ENCODE measurements around the gene TIGD3. TPM values are rescaled to one million over a fixed set of nuclear protein-coding genes. Genes with fewer than 3 reads are reported as not detected.

The TIGD3 gene, protein sequence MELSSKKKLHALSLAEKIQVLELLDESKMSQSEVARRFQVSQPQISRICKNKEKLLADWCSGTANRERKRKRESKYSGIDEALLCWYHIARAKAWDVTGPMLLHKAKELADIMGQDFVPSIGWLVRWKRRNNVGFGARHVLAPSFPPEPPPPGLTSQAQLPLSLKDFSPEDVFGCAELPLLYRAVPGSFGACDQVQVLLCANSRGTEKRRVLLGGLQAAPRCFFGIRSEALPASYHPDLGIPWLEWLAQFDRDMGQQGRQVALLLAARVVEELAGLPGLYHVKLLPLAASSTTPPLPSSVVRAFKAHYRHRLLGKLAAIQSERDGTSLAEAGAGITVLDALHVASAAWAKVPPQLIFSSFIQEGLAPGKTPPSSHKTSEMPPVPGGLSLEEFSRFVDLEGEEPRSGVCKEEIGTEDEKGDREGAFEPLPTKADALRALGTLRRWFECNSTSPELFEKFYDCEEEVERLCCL
- total RNA-seq, result not detected

- TF ChIP-seq, protein P1, sequence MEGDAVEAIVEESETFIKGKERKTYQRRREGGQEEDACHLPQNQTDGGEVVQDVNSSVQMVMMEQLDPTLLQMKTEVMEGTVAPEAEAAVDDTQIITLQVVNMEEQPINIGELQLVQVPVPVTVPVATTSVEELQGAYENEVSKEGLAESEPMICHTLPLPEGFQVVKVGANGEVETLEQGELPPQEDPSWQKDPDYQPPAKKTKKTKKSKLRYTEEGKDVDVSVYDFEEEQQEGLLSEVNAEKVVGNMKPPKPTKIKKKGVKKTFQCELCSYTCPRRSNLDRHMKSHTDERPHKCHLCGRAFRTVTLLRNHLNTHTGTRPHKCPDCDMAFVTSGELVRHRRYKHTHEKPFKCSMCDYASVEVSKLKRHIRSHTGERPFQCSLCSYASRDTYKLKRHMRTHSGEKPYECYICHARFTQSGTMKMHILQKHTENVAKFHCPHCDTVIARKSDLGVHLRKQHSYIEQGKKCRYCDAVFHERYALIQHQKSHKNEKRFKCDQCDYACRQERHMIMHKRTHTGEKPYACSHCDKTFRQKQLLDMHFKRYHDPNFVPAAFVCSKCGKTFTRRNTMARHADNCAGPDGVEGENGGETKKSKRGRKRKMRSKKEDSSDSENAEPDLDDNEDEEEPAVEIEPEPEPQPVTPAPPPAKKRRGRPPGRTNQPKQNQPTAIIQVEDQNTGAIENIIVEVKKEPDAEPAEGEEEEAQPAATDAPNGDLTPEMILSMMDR (IDR thresholded peaks at IDR 0.05; ENCODE audit: low read depth), result no peak
Measured at GRCh38 chr11:65354265-65355012, at the start of gene TIGD3. TSS of gene TIGD3 (plus strand) at chr11:65354751. CDS start at chr11:65355809, 1,058 bp downstream.

DNA sequence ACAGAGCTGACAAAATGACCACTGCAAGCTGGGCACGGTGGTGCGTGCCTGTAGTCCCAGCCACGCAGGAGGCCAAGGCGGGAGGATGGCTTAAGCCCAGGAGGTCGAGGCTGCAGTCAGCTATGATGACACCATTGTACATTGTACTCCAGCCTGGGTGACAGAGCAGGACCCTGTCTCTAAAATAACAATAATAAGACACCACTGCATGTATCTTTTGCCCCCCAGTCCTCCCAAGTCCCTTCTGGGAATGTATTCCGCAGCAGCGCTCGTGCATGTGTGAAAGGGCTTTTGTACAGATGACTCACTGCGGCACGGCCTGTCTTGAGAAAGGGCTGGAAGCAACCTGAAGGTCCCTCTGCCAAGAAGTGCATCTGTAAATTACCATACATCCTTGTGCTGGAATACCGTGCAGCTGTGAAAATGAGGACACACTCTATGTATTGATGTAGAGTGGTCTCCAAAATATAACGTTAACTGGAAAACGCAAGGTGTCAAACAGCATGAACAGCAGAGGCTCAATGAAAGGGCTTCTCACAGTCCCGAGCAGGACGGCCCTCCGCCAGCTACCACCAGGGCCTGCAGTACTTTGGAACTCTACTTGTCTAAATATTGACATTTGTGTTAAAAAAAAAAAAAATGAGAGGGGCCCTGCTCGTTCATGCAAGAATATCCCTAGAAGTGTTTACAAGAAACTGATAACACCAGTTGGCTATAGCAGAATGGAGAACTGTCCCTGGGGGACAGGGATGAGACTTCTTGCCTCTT is 48.9 kb upstream of the TIGD3 start:
- TF ChIP-seq, protein P1 (IDR thresholded peaks at IDR 0.05; ENCODE audit: low read depth), result no peak

DNA sequence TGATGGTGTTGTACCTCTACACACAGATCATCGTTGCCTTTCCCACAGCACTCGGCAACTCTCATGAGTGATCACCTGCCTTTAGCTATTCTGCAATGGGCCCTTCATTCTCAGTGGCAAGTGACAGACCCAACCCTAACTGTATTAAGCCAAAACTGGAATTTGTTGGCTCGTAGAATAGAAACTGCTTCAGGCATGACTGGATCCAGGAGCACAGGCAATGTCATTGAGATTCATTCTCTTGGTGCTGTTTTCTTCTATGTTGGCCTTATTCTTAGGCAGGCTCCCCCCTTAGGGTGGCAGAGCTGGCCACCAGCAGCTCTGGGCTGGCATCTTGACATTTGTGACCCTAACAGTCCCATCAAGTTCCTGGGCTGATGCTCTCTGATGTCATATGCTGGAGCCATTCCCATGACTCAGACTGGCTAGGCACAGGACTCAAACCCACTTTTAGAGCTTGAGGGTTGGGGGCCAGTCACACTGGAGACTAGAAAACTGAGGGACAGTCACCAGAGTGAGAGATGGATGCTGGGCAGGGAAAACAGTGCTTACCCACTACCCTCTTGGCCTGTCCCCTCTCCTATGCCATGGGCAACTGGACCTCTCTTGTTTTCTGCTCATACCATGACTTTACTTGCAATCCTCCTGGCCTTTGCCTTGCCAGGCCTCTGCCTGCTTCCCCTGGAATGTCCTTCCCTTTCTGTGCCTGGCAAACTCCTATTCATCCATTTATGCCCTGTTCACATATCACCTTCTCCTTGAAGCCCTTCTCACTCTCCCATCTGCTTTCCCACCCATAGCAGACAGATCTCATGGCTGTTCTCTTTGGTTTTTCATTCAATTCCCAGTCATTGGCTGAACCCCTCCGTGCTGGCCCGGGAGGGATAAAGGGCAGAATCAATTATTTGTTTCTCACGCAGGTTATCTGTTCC is 47.0 kb upstream of the TIGD3 start:
- TF ChIP-seq, protein P1 (IDR thresholded peaks at IDR 0.05; ENCODE audit: low read depth), result no peak

DNA sequence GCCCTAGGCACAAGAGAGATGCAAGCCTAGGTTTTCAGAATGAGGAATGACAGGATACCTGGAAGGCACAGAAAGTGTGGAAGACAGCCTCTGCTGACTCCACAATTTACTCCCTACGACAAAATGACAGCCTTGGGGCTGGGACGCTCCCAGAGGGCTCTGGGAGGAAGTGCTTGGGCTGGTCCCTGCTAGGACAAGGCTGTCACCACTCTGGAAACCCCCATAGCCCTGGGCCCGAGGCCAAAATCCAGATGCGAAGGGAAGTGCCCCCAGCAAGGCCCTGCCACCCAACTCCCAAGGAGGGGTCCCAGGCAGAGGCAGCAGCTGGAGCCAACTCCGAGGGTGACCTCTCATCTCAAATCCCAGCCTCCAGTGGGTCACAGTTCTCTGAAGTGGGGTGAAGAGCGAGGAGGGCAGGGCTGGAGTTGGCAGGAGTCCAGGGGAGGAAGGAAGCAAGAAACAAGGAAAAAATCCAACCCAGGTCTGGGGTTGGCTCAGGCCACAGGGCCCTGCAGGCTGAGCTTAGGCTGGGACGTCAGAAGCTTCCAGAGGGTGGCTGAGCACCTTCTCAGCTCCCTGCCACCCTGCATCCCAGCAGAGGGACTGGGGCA is 46.2 kb upstream of the TIGD3 start:
- TF ChIP-seq, protein P1 (IDR thresholded peaks at IDR 0.05; ENCODE audit: low read depth), result no peak

DNA sequence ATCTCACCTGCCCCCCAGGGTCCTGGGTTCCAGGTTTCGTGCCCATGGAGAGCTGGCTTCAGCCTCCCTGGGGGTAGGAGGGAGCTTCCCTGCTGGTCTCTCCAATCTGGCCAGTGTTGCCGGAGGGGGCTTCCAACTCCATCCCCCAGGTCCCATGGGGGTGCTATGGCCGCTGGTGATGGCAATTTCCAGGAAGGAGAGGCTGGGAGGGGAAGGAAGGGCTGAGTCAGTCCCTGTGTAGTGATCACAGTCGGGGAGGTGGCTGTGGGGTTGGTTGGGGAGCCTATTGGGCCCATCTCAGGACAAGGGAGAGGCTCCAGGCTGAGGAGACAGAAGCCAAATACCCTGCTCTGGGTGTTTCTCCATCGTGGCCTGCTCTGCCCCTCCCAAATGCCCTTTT is 45.5 kb upstream of the TIGD3 start:
- TF ChIP-seq, protein P1 (IDR thresholded peaks at IDR 0.05; ENCODE audit: low read depth), result no peak

DNA sequence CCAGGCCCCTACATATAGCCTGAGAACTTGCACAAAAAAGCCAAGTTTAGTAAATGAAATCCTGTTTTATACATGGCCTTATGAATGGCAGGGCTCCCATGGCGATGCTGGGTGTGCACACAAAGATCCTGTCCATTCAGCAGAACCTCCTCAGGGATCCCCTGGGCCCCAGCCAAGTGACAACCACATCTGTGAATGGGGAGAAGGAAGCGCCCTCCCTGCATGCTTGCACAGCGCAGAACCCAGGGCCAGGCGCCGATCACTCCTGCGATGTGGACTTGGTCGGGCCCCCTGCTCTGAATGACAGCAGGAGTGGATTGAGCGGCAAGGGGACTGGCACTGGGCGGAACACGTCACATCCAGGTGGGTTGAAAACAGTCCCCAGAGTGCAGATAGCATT is 44.3 kb upstream of the TIGD3 start:
- TF ChIP-seq, protein P1 (IDR thresholded peaks at IDR 0.05; ENCODE audit: low read depth), result no peak
